Activated CD4-positive, alpha-beta T cell treated with anti-CD3 and anti-CD28 coated beads, Interleukin-2, amount 50 U/mL, for 1 hour (primary cell): Measurements from ENCODE around the gene TTC12.

ENCODE experiments used
- DNase-seq: peaks from one replicate; pipeline ENCODE4 v3.0.0-alpha.2; 2020

TTC12 gene

DNA sequence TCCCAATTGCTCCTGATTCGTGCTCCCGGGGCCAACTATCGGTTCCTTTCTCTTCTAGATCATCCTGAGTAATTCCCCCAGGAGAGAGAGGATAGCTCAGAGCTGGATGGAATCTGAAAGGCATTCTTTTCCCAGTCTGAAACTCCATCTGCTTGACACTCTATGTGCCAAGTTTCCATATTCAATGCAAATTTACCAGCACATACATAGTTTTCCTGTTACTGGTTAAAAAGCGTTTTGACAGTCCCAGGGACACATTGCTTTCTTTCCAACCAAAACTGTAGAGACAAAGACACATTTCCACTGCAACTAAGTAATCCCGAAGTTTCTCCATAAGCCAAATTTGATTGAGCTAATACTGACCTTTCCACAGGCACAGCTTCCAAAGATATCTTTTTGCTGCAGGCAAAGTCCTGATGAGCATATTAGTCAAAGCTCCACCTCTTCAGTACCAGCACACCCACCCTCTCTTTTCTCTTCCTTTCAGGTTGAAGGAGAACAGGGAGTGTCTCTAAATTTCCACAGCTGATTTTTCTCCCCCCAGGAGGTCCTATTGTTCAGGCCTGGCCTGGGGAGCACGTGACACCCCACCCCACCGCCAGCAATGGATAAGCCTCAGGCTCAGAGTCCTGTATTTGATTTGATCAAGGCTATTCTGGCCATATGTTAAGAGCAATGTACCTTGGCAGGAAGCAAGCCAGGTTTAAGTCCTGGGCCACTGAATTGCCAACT, 63.5 kb downstream of the TTC12 start:
- DNase-seq = no peak

DNA sequence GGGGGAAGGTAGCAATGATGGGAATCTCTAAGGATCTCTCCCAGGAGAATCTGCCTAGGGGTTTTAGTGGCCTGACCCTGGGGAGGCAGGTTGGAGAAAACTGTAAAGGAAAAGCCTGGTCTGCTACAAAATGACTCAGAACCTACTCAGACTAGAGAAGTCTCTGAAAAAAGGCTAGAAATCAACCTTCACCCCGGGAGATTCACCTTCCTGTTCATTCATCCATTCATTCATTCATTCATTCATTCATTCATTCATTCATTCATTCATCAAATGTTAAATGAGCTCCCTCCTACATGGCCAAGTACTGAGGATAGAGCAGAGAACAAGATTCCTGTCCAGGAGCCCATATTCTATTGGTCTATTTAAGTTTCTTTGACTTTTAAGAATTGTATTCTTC, 64.3 kb downstream of the TTC12 start:
- DNase-seq = no peak

- DNase-seq = no peak
These were observed 67.7 kb downstream of the TTC12 start for GRCh38 chr11:113382121-113382520.

DNA sequence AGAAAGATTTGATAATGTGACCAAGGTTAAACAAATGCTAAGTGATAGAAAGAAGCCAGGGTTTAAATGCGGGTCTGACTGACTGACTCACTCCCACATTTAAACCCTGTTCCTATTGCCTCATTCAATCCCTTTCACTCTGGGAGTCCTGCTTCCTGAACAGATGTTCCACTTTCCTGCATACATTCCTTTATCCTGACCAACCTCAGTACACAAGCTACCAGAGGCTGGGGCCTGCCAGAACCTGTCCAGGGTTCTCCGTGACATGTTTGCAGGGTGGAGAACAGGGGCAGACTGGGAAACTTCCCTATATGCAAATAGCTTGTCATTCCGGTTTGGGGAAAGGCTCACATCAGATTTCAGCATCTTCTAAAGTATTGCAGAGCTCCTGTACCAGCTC, 70.2 kb downstream of the TTC12 start:
- DNase-seq = no peak

- DNase-seq = no peak
These were observed 71.4 kb downstream of the TTC12 start for GRCh38 chr11:113385749-113386148.

DNA sequence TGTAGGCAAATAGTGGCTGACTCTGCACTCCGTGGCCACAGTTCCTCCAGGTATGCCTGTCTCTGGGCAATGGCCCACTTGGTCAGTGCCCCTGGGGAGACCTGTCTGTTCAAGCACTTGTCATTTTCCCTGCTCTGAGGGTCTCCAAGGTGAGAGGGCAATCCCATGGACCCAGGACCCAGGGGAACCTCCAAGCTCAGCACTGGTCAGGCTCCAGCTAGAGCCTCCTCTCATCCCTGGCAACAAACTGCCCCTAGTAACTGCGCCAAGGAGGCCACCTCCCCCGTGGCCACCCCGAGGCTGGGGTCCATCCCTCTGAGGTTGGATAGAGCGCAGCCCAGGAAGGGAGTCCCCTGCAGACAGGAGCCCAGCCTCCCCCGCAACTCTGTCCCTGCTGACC, 72.5 kb downstream of the TTC12 start:
- DNase-seq = no peak

DNA sequence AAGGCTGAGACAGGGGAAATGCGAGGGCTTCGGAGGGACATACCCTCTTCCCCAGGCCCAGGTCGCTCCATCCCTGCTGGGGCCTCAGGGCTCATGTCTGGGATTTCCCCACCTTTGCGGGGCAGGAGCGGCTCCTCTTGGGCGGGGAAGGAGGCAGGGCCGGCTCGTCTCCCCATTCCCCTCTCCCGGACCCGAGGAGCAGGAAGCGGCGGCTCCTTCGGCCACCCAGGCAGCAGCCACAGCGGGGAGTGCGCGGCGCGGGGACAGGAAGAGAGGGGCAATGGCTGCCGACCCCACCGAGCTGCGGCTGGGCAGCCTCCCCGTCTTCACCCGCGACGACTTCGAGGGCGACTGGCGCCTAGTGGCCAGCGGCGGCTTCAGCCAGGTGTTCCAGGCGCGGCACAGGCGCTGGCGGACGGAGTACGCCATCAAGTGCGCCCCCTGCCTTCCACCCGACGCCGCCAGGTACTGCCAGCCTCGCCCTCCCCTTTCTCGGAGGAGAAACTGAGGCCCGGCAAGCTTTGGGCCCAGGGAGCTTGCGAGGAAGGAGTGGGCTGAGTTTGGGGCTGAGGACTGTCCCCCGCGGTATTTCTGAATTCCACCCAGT, 73.3 kb downstream of the TTC12 start, which contains the start of gene ANKK1:
ANKK1 (plus strand) TSS at position 175 of the 607 bp plus-strand sequence; CDS start at position 281, 106 bp downstream.
- no peak for DNase-seq

DNA sequence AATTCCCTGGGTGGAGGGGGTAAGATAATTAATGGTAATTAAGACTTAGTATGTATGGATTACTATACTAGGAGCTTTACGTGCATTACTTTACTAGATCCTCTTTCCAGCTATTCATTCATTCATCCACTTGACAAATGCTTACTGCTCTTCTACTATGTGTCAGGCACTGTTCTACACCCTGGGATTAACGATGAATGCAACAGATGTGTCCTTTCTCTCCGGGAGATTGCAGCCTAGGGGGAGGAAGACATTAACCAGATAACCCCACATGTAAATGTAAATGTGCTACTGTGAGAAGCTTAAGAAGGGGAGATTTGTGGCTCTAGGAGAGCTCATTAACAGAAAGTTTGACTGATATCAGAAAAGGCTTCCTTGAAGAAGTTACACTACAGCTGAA, 74.9 kb downstream of the TTC12 start:
- DNase-seq = no peak

DNA sequence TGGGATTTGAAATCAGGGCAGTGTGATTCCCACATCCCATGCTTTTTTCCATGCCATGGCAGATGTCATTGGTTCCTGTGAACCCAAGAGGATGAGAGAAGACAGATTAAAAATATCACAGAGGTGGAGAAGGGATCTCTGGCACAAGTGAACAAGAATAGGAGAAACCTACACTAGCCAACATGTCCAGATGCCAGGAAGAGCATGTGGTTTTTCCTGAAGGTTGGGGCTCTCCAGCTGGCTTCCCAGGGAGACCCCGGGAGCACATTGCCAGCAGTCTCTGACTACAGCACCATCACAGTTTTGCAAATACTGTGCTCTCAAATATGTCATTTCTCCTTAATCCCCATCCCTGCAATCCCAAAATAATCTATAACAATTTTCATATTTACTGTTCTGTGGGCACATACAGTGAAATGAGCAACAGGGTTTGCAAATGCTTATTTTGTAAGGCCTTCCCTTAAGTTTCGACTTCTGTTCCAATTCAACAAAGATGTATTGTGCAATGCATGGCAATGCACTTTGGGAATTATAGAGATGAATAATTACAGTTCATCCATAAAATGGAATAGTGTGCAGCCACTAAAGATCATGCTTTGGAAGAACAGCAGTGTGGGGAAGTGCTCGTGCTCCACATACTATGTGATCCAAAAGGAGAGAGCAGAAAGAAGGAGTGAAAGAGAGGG, 78.0 kb downstream of the TTC12 start:
- DNase-seq = no peak

- no peak for DNase-seq
These were observed 79.2 kb downstream of the TTC12 start for GRCh38 chr11:113393501-113393985.

DNA sequence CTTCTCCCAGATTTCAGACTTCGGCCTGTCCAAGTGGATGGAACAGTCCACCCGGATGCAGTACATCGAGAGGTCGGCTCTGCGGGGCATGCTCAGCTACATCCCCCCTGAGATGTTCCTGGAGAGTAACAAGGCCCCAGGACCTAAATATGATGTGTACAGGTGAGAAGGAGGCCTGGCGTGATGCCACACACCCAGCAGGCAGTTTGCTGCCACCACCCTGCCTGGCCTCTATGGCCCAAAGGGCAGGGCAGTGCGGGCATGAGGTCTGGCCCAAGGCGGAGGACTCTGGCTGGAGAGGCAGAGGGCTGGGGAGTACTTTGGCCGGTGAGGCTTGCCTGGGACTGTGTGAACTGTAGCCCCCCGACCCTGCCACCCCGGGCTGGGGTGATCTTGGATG, 80.5 kb downstream of the TTC12 start:
- DNase-seq = no peak

- DNase-seq = no peak
These were observed 81.5 kb downstream of the TTC12 start for GRCh38 chr11:113395782-113396336.

GRCh38 chr11:113396690-113397089, 82.3 kb downstream of the TTC12 start:
- no peak for DNase-seq

- DNase-seq = no peak
These were observed 82.8 kb downstream of the TTC12 start for GRCh38 chr11:113397212-113397611.

- DNase-seq = no peak
These were observed 83.4 kb downstream of the TTC12 start for GRCh38 chr11:113397821-113398220.

DNA sequence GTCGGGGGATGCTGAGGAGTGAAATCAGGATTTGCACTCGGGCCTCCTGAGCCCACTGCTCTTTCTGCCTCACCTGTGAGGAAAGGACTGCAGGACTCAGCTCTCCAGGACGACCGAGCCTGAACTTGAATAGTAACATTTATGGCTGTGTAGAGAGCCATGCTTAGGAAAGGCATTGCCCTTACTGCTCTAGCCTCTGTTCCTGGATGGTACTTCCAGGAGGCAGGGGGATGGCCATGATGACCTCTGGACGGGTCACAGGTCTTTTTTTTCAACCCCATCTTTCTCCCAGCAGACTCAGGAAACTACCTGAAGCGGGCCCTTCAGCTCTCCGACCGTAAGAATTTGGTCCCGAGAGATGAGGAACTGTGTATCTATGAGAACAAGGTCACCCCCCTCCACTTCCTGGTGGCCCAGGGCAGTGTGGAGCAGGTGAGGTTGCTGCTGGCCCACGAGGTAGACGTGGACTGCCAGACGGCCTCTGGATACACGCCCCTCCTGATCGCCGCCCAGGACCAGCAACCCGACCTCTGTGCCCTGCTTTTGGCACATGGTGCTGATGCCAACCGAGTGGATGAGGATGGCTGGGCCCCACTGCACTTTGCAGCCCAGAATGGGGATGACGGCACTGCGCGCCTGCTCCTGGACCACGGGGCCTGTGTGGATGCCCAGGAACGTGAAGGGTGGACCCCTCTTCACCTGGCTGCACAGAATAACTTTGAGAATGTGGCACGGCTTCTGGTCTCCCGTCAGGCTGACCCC, 84.5 kb downstream of the TTC12 start:
- no peak for DNase-seq

DNA sequence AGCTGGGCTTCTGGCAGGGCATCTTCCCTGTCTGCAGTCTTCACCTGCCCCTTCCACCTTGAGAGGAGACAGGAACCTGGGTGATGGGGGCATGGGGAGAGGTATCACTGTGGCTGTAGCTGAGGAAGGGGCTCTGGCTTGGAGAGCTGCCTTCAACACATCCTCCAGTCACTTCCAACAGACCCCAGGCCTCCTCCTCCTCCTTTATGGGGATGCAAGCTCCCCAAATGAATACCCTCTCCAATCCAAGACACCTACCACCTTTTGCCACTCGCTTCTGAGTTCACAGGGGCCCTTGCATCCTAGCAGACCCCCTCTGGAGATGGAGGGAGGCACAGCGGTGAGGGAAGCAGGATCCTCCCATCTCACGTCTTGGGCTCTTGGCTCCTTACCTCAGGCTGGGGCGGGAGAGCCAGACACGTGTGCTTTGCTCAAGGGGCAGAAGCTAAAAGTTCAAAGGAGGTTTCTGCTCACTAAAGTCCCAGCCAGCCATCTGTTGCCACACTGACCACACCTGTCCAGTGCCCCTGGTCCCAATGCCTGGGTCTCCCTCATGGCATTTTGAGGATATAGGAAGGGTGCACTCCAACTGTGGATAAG, 86.3 kb downstream of the TTC12 start:
- no peak for DNase-seq

GRCh38 chr11:113401718-113402117, 87.3 kb downstream of the TTC12 start:
- DNase-seq = no peak

GRCh38 chr11:113404859-113405430, 90.6 kb downstream of the TTC12 start:
- DNase-seq = no peak

DNA sequence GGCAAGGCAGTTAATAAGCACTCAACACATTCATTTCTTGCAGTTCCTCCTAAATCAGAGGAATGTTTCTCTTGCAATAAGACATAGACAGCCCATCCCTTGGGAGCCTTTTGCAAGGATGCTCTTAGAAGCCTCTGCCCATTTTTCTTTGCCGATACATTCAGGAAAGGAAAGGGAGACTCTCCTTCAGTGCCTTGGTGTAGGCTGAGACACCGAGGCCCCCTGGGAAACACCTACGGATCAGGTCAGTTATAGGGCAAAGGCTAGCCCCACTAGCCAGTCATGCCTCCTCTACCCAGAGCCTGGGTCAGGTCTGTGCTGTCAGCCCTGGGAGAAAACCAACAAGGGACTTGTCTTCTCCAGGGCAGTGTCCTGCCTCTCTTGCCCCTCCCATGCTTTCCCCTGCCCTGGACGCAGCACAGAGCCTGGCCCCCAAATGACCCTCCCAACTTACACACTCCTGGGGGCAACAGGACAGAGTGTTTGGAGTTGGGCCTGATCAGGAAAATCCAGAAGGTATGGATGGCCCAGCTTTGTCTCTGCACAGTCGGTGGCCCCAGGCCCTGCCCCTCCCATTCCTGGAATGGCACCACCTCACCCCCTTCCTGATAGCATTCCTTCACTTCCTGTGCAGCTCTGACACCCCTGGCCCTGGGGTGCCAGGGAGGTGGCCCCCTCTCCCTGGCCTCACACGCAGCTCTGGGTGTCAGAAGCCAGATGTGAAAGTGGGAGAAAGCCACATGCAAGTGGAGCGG, 91.5 kb downstream of the TTC12 start:
- DNase-seq = no peak

DNA sequence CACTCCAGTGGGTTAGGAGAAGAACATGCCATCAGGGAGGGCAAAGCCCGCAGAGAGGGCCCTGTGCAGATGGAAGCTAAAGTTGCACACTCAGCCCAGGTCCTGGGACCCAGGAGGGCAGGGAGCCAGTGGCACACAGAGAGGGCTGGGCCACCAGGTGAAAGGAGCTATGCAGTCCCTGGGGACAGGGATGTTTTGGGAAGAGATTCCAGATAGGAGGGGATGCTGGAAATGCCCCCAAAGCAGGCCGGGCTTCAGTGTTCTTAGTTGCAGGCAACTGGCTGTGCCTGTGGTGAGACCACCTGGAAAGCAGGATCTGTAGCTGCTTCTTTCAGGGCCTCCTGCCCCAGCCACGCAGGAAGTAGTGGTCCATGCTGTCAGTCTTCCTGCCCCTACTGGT, 92.8 kb downstream of the TTC12 start:
- no peak for DNase-seq
